ENCODE measurements around the gene SLC1A7.

DNA sequence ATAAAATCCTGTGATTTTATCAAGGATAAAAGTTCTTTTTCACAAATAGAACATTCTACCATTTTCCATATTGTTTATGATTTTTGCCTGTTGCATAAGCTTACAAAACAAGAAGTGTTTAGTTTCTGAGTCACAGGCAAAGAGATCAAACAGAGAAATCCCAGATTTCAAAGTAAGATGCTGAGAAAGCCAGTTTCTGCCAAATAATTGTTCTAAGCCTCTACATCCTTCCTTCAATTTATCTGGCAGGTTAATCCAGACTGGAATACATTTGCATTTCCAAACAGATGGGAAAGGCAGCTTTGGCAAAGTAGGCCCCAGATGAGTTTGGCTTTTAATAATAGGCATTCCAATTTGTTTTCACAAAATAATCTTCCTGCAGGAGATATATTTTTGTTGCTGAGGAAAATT is 2.5 kb downstream of the SLC1A7 start:
- TF ChIP-seq, protein P1, sequence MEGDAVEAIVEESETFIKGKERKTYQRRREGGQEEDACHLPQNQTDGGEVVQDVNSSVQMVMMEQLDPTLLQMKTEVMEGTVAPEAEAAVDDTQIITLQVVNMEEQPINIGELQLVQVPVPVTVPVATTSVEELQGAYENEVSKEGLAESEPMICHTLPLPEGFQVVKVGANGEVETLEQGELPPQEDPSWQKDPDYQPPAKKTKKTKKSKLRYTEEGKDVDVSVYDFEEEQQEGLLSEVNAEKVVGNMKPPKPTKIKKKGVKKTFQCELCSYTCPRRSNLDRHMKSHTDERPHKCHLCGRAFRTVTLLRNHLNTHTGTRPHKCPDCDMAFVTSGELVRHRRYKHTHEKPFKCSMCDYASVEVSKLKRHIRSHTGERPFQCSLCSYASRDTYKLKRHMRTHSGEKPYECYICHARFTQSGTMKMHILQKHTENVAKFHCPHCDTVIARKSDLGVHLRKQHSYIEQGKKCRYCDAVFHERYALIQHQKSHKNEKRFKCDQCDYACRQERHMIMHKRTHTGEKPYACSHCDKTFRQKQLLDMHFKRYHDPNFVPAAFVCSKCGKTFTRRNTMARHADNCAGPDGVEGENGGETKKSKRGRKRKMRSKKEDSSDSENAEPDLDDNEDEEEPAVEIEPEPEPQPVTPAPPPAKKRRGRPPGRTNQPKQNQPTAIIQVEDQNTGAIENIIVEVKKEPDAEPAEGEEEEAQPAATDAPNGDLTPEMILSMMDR (IDR thresholded peaks at IDR 0.05) = no peak
- TF ChIP-seq POLR2A (IDR thresholded peaks at IDR 0.05) = no peak
